Measurements from ENCODE around the gene MSS51.

Gene MSS51

DNA sequence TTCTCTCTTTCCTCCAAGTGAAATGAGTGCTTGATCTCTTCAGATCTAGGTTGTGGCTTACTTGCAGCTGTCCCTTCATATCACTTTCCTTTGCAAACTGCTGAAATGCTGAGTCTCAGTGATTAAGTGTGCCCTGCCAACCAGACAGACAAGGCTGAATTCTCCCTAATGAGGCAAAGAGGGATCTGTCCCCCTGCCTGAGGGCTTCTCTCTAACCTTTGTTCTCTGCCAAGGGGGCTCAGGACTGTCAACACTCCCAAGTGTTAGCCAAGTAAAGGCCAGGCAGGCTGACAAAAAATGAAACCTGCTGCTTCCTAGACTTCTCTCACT, at the start of gene MSS51:
TSS of gene MSS51 (minus strand) at position 24 of the 330 bp plus-strand sequence. CDS start 5,277 bp downstream, outside the sequence.
- DNase-seq (ENCODE audit: low read depth, low spot score), result no peak

DNA sequence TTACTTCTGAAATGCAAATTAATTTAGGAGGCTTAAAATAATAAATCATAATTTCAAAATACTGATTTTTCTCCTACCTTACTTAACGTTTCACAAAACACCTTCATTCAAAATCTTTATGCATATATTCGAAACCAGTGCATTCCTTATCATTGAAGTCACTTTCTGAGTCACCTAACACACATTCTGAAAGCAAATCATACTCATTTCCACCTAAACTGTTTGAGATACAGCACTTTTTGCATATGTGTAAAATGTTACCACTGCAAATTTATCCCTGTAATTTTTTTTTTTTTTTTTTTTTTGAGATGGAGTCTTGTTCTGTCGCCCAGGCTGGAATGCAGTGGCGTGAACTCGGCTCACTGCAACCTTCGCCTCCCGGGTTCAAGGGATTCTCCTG, 46.8 kb upstream of the MSS51 start:
- DNase-seq (ENCODE audit: low read depth, low spot score), result no peak

DNA sequence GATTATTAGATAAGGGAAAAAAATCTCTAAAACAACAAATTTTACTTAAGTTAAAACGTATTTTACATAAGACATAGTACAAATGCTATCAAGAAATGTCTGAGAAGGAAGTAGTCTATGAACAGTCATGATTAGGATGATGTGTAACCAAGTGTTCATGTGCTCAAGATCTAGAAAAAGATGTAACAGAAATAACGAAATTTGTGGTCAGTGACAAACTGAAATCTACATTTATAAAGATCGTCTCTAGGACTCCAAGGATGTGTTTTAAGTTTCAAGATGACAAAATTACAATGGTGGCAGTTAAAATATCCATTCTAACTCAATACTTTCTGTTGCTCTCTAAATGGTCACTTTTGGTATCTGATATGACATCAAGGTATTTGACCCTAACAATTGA, 45.3 kb upstream of the MSS51 start:
- DNase-seq (ENCODE audit: low read depth, low spot score), result no peak

DNA sequence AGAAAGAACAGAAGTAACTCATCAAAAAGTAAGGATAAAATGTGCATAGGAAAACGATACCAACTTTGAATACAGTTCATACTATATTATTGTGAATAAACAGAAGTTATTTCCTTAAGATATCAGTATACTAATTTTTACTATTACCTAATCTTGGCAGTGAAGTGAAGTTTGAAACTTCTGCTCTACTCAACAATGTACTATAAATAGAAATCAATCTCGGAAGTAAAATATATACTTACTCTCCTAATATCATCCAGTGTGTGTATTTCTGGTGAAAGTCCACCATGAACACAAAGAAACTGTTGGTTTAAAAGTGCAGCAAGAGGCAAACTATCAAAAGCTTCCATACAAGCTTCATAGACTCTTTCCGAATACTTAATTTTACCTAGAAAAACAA, 37.9 kb upstream of the MSS51 start:
- no peak for DNase-seq (ENCODE audit: low read depth, low spot score)

DNA sequence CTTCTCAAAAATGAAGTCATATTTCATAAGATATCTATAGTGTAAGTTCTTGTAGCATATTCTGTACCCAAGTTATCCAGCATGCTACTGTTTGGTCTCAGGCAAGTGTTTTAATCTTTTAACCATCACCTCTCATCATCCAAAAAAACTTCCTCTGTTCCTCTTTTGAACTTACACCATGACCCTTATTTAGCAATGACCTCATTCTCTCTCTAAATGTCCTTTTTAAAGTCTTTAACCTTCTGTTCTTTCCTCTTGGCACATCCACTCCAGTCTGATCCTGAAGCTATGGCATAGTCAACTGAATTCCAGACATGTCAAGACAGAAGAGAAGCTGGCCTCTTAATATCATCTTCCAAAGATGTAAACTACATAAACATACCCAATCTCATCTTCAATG, 36.2 kb upstream of the MSS51 start:
- DNase-seq (ENCODE audit: low read depth, low spot score), result no peak

DNA sequence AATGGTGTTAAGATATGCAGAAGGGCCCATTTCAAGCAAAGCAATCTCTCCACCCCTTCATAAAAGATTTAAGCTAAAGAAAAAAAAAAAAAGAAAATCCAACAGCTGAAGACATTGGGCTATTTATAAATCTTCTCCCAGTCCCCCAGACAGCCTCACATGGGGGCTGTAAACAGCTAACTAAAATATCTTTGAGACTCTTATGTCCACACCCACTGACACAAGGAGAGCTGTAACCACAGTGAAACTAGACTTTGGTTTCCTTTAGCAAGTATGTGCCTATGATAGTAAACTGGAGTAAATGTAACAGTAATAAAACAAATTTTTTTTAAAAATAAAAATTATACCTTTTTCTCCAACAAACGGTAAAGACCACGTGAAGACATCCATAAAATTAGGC, 33.8 kb upstream of the MSS51 start:
- no peak for DNase-seq (ENCODE audit: low read depth, low spot score)

DNA sequence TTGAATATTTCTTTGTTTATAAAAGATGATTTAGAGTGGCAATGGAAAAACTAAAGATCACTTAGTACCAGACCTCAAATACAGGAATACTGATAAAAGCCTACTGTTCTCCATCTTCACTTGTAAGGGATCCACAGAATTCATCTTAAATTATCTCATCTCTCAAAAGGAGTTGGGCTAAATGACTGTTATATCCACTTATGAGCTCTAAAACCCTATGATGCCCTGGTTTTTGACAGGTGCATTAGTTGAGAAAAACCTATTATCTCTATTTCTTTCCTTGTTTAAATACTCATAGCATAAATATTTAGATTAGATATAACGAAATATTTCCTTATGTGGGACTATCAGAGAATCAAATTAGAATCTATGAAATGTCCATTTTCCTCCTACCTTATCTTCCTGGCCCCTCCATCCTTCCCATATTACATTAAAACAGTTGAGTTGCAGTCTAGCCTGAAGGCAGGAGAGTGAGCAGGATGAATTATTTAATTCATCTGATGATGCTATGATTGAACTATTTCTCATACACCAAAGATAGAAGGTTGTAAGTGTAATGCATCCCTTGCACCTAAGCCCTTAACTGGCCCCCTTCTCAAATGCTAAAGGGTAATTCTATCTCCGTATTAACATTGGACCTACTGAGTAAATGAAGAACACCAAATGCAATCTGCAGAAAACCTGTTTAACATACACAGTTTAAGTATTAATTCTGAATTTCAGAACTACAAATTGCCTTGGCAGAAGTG, 32.8 kb upstream of the MSS51 start:
- no peak for DNase-seq (ENCODE audit: low read depth, low spot score)

DNA sequence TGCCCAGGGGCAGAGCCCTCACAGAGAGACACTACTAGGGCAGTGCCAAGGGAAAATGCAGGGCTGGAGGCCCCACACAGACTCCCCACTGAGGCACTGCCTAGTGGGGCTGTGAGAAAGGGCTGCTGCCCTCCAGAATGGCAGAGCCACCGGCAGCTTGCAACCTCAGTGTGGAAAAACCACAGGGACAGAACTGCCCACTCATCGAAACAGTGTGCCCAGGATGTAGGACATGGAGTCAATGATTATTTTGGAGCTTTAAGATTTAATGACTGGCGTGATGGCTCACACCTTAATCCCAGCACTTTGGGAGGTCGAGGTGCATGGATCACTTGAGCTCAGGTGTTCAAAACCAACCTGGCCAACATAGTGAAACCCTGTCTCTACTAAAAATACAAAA, 27.5 kb upstream of the MSS51 start:
- no peak for DNase-seq (ENCODE audit: low read depth, low spot score)

DNA sequence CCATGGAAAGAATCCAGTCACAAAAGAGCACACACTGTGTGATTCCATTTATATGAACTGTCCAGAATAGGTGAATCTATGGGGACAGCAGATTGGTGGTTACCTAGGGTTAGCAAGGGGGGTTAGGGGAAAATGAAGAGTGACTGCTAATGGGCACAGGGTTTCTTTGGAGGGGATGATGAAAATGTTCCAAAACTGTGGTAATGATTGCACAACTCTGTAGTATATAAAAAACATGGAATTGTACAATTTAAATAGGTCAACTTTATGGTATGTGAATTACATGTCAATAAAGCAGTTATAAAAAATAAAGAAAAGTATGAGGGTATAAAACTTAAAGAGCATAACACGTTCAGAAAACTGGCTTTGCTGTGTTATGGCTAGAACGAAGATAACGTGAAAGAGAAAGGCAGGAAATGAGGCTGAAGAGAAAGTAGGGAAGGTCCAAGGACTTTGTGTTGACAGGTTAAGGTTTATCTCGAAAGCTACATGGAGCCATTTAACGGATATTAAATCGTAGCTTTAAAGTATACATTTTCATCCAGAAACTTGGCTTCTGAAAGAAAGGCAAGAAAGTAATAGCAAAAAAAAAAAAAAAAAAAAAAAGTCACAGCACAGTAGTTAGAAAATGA, 26.4 kb upstream of the MSS51 start:
- no peak for DNase-seq (ENCODE audit: low read depth, low spot score)

DNA sequence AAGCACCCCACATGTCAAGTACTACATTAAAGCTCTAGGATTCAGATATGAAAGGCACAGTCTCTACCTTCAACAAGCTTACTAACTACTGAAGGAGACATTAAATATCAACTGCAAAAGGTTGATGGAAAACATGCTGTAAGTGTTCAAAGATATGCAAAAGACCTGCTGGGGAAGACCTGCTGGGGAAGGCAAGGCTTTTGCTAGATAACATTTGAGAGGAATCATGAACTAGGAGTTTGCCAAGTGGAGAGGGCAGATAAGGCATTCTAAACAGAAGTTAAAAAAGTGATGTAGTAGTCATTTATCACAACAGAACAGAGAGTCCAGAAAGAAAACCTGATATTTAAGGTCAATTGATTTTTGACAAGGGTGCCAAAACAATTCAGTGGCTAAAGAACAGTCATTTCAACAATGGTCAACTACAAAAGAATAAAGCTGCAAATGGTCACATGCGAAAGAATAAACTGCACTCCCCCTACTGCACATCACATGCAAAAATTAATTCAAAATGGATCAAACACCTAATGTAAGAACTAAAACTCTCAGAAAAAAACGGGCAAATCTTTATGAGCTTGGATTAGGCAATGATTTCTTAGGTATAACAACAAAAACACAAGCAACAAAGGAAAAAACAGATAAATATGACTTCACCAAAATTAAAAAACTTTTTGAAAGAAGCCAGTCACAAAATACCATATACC, 23.0 kb upstream of the MSS51 start:
- DNase-seq (ENCODE audit: low read depth, low spot score), result no peak

DNA sequence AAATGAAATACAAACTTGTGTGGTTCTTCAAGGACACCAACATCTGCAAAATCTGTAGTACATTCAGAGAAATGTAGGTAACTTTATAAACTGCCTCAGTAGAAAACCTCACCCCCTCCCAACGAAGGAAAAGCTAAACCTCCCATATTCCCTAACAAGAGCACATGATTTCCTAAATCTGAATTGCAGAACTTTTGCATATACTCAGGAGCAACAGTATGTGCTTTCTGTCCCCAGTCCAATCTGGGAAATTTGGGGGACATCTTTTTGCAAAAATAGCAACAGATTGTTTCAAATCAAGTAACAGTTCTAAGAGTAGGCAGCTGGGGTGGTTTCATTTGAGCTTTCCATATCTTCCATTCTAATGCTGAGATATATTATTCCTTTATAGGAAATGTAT, 15.8 kb upstream of the MSS51 start:
- no peak for DNase-seq (ENCODE audit: low read depth, low spot score)

DNA sequence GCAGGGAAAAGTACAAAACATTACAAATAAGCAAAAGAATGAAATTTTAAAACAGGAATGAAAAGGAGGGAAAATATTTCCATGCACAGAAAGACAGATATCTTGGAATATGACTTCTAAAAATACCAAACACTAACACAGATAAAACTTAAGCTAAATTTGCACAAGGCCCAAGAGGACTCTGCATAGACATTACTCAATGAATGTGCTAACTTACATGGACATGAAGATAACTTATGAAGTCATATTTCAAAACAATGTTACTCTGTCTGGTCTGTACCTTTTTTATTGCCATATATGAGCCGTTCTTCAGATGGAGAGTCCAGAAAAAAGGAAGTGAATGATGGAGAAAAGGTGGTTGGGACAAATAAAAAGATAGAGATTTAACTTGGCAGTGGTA, 15.0 kb upstream of the MSS51 start:
- no peak for DNase-seq (ENCODE audit: low read depth, low spot score)

DNA sequence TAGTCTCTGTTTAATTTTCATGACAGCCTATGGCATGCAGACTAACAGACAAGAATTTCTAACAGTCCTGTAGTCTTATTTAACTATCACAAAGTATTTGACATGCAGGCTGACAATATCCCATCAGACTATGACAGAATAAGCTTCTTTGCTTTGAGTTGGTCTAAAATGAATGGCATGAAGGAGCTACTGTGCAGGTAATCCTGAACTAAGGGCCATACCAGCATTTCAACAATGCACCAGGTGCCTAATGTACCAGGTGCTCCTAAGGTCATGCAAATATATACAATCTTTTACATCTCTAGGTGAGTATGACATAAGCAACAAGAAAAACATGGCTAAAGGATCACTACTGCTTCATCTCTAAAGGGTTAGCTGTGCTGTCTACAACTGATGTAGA, 13.6 kb upstream of the MSS51 start:
- DNase-seq (ENCODE audit: low read depth, low spot score), result no peak

DNA sequence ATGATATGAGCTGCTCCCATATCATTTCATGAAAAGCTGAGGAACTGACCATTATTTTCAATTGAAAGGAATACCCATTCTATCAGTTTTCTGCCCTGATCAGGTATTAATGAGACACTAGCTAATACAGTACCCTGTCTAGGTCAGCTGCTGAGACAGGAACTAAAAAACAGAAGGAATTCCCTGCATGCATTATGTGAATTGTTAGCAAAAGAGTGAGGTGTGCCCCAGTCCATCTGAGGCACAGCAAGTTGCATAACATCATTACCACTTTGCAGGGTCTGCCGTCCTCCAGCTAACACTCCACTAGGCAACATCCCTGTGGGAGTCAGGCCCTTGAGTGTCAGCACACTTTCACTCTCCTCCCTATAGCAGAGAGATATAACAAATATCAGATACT, 11.1 kb upstream of the MSS51 start:
- DNase-seq (ENCODE audit: low read depth, low spot score), result no peak

DNA sequence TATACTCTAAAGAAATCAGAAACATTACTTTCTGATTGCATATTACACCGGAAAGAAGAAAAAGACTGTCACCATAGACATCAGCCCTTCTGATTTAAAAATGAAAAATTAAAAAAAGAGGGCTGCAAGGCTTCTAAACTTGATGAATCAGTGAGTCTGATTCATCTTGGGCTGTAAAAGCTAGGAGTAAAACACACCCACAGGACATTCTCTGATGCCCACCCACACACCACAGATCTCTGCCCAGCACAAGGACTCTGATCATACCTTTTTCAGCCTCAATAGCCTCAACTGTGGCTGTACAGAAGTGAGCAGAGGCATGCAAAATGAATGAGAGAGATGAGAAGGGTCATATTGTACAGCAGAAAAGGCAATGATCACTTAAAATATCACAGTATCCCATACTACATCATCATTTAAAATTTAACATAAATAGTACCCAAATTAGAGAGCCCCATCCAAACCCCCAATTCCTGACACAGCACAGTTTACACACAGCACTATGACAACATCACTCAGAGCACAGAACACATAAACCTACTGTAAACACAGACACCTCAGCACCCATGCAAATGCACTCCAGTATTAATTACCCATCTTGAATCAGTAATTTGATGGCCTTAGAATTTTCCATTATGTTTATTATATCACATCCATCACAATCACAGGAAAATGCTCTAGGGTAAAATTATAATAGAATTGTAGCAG, 6.4 kb upstream of the MSS51 start:
- DNase-seq (ENCODE audit: low read depth, low spot score), result no peak

DNA sequence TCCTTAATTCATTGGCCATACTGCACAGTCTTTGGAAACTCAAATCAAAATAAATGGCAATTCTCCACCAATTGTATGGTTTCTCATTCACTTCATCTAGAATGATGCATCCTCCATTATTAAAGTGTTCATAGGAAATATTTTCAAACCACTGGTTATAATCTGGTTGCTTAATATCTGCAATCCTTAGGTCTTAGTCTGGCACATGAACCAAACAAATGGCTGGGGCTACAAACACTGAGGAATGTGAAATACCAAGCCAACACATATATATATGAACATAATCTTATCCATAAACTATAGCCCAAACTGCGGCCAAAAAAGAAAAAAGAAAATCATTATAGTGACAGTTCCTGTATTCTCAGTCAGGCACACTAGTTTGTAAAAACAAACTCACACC, 5.7 kb upstream of the MSS51 start:
- DNase-seq (ENCODE audit: low read depth, low spot score), result no peak

DNA sequence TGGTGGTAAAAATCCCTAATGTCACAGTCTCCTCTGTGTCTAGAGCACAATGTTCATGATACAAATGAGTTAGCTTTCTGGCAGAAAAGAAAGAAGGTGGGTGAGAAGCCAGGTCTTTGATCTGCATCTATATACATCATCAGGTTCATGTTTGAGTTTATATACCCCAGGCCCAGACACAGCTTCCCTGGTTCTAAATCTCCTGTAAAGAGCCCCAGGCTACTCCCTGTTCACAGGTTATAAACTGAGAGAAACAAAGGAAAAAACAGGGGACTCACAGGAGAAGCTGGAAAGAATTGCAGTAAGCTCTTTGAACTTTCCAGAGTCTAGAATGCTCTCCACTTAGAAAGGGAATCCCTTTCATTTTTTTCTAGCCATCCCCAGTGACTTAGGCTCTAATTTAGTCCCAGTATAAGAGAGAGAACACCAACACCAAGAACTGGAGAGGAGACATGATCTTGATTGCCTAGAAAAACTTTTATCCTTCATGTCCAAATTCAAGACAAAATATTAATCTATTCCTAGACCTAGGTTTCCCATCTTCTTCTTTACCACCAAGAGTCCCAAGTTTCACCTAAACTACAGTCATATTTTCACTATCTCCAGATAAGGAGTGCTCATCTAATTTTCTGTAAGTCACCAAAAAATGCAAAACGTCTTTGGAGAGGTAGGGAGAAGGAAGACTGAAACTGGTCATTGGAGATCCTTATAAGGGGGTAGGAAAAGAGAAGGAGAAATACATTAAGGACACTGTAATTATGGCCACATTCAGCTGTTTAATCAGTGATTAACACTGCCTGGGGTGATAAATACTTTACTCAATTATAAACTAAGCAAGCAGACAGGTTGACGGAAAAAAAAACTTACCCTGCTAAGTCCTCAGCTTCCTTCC, 469 bp downstream of the MSS51 start:
- no peak for DNase-seq (ENCODE audit: low read depth, low spot score)

DNA sequence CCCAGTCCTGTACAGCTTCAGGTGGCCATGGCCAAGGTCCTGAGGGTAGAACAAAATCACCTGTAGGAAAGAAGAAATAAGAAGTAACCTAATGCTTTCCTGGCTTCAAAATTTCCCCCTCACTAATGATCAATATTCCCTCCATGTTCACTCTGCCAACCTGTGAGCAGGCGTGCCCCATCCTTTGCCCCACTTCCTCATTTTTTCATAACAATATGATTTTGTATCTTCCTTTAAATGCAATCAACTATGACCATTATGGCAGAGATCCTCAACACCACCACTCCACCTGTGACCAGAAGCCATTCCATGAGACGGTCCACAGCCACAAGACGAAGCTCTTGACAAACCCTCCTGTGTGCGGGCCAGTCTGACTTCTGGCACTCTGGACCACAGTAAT, 7.0 kb downstream of the MSS51 start:
- DNase-seq (ENCODE audit: low read depth, low spot score), result no peak

DNA sequence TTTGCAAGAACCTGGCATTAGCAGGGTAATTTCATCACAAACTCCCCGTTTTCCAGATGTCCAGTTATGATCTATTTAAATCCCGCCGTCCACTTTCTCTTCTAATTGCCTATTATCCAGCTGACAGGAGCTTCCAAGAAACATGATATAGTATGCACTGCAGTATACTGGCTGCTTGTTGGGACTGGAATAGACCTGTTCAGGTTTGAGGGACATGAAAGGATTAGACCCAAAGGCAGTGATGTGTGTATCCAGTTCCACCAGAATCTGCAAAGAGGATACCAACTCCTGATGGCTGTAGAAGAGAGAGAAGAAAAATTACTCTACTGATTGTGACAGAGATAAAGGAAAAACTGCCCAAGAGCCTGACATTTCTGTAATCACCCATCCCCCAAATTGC, 8.9 kb downstream of the MSS51 start:
- no peak for DNase-seq (ENCODE audit: low read depth, low spot score)

DNA sequence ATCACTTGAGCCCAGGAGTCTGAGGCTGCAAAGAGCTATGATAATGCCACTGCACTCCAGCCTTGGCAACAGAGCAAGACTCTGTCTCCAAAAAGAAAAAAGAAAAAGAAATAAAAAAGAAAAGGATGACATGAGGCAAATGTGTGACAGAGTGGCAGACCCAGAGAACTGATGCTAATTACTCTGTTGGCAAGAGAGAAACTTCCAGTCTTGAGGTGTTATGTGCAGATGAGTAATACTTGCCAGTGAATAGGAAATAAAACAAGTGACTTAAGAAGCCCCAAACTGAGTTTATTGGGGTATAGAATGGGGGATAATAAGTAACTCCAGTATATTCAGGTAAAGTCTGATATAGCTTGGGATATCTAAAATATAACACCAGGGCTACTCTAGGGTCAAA, 10.1 kb downstream of the MSS51 start:
- no peak for DNase-seq (ENCODE audit: low read depth, low spot score)

DNA sequence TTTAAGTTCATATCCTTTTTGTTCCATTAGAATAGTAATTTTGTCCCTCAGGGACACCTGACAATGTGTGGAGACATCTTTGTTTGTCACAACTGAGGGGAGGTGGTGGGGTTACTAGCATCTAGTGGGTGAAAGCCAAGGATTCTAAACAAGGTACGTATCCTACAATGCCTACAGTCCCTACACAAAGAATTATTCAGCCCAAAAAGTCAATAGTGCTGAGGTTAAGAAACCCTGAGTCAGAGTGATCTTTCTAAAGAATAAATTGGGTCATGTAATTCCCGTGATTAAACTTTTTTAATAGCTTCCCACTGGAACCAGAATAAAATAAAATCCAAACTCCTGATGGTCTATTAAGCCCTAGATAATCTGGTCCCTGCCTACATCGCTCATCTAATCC, 16.8 kb downstream of the MSS51 start:
- no peak for DNase-seq (ENCODE audit: low read depth, low spot score)
